GM12891 (cell line): ENCODE data around the gene RGL4.
"Not testable (repeated sequence)": the region's sequence is repeated elsewhere in the genome, so short reads cannot be mapped to it uniquely, and the experiment has no call there.

Experiments
- PAX5 ChIP-seq: IDR thresholded peaks from 2 replicates; pipeline ENCODE4 v1.6.1; 2011; ENCODE audit warnings: low read length, moderate library complexity, mild to moderate bottlenecking; ENCODE audit not compliant: insufficient read depth, severe bottlenecking
- POLR2A ChIP-seq: IDR thresholded peaks from 2 replicates; pipeline ENCODE4 v1.6.1; 2011; ENCODE audit warnings: low read depth, low read length, control low read depth
- POLR2AphosphoS5 ChIP-seq: IDR thresholded peaks from 2 replicates; pipeline ENCODE4 v1.6.1; 2011; ENCODE audit warnings: low read depth, low read length, control low read depth
- POU2F2 ChIP-seq: IDR thresholded peaks from 2 replicates; pipeline ENCODE4 v1.6.1; 2011; ENCODE audit warnings: low read depth, mild to moderate bottlenecking, control low read depth, low read length, moderate library complexity
- SPI1 ChIP-seq: IDR thresholded peaks from 2 replicates; pipeline ENCODE4 v1.6.1; 2011; ENCODE audit warnings: low read depth, low read length, control low read depth
- TAF1 ChIP-seq: IDR thresholded peaks from 2 replicates; pipeline ENCODE4 v1.6.1; 2011; ENCODE audit warnings: low read depth, low read length, control low read depth

GRCh38 chr22:23671387-23671786 is 19.4 kb upstream of the RGL4 start:
- TF ChIP-seq POLR2A, TAF1, POLR2AphosphoS5, PAX5, POU2F2, SPI1: not testable (repeated sequence)
